ENCODE results near the gene GOLT1A. TPM values are rescaled to one million over a fixed set of nuclear protein-coding genes. Genes with fewer than 3 reads are reported as not detected.

Gene GOLT1A
- total and polyA plus RNA-seq, 2 of the 8 experiments (the other 6 are each of a cell fraction or from before 2014, with no cell fraction given) = 7.5 to 8.5 TPM

- Histone ChIP-seq H4K91ac (replicated peaks; ENCODE audit: insufficient read length, low read length) (no peak overlapping the region), H2BK12ac (ENCODE audit: low read depth, low read length) (no peak overlapping the region; the same call in 1 of the 2 replicates), H3K4me1 (replicated peaks in 1 of 4; ENCODE audit: control insufficient read depth in 3 of 4, insufficient read depth in 4 of 4, low read length in 3 of 4) (peaks cover 0 to 3% (median 2%) of the 10 kb centered on the region in 4 experiments; a peak in 4 of 7 replicates), H2BK5ac (ENCODE audit: low read depth, low read length) (no peak overlapping the region), H3K23me2 (ENCODE audit: low read depth, low read length) (peaks cover 10% of the 10 kb centered on the region; the same call in 1 of the 2 replicates), H3K36me3 (ENCODE audit: control insufficient read depth in 2 of 4, insufficient read depth in 4 of 4, low read length in 3 of 4) (no peaks in the 10 kb centered on the region), H3K14ac (ENCODE audit: insufficient read length) (no peak overlapping the region), H4K20me1 (replicated peaks in 1 of 2; ENCODE audit: control insufficient read depth in 1 of 2, insufficient read depth in 2 of 2, low read length in 2 of 2) (no peaks in the 10 kb centered on the region), H4K8ac (ENCODE audit: extremely low read depth, insufficient read depth, low read length) (no peak overlapping the region), H3K56ac (replicated peaks; ENCODE audit: insufficient read length, low read depth, low read length) (no peak overlapping the region), H2AFZ (ENCODE audit: low read length) (no peak overlapping the region), H3K79me1 (ENCODE audit: low read depth, low read length) (peaks cover 3% of the 10 kb centered on the region; the same call in 1 of the 2 replicates), H3K9ac (replicated peaks in 1 of 4; ENCODE audit: extremely low read depth in 1 of 4, low read depth in 3 of 4, low read length in 3 of 4) (no peak overlapping the region), H3K4ac (replicated peaks; ENCODE audit: insufficient read length, low read depth, low read length) (no peak overlapping the region), H2AK5ac (ENCODE audit: low read depth, low read length) (no peak overlapping the region), H2BK120ac (replicated peaks; ENCODE audit: low read depth, low read length) (no peak overlapping the region), H2BK15ac (ENCODE audit: low read length) (no peak overlapping the region), H3K27ac (ENCODE audit: low read depth, low read length) (no peak overlapping the region), H3K79me2 (ENCODE audit: control insufficient read depth in 1 of 2, insufficient read depth in 2 of 2, low read length in 2 of 2) (no peaks in the 10 kb centered on the region), H3K9me3 (ENCODE audit: insufficient read depth in 2 of 2, low read depth in 1 of 2, low read length in 1 of 2) (no peaks in the 10 kb centered on the region), H4K5ac (ENCODE audit: insufficient read length, low read depth, low read length) (no peak overlapping the region), H3K4me3 (ENCODE audit: extremely low read depth in 1 of 4, insufficient read depth in 2 of 4, low read depth in 3 of 4, low read length in 4 of 4) (no peak overlapping the region), H3K27me3 (replicated peaks in 1 of 4; ENCODE audit: control insufficient read depth in 3 of 4, extremely low read depth in 1 of 4, insufficient read depth in 3 of 4, low read length in 3 of 4) (no peaks in the 10 kb centered on the region), H3K4me2 (ENCODE audit: insufficient read depth in 1 of 2, low read depth in 2 of 2, low read length in 2 of 2) (peak overlapping the region in 1 of 2 experiments; percentile 58; a peak in 1 of 4 replicates), H2BK20ac (ENCODE audit: low read length) (no peak overlapping the region), H3K23ac (ENCODE audit: insufficient read length) (no peak overlapping the region), H3K18ac (ENCODE audit: extremely low read depth, low read length) (no peak overlapping the region)
- FAIRE-seq (no peak), DNase-seq (ENCODE audit: low read depth in 1 of 2, low spot score in 2 of 2) (no peak)
- peak; percentile 44; the same call in 1 of the 2 replicates for TF ChIP-seq KDM1A (IDR thresholded peaks at IDR 0.05; ENCODE audit: borderline replicate concordance, low read length)
- no peak for TF ChIP-seq CBX8 (IDR thresholded peaks at IDR 0.05; ENCODE audit: borderline replicate concordance, low read depth, low read length)
- POLR2A ChIA-PET (ENCODE audit: partially characterized antibody) = no interaction called here
- CTCF ChIA-PET (ENCODE audit: partially characterized antibody) = interaction anchor here (1.1 to 9.9 kb wide), 5 partner anchors 9 to 149 kb away, joined by 3 to 156 read pairs (median 19); partner anchors contain the start of genes PLEKHA6 and REN
- WGBS, 2 experiments (ENCODE audit: extremely low coverage in 1 of 2, insufficient coverage in 1 of 2, insufficient read length in 1 of 2, insufficient replicate concordance in 2 of 2, low coverage in 1 of 2, low lambda C conversion rate in 2 of 2, missing lambda C conversion rate in 1 of 2) = 89% methylated on average over 3 of the region's 3 CpGs; no CpG with 5 or more reads in 1 of the 2 experiments
Observed at GRCh38 chr1:204212715-204213114, 1.1 kb downstream of the GOLT1A start.
